T47D (cell line): ENCODE data around the gene AWAT2.
A peak's percentile ranks its signal among the peaks of the same experiment; 100 is the strongest.

Experiments
- DNase-seq, 2 experiments: peaks; one replicate each; pipeline versions ENCODE4 v3.0.0 to v3.0.0-alpha.2; 2011 to 2012; ENCODE audit warnings: low read depth in 1 of 2, low spot score in 1 of 2
- JUND ChIP-seq: IDR thresholded peaks from 2 replicates; pipeline ENCODE4 v1.6.1; 2012; ENCODE audit warnings: low read depth
- in situ Hi-C: cut with HindIII; loops from 2 replicates; pipeline ENCODE4 v1.10.0; 2016; ENCODE audit warnings: low sequenced_read_pairs, low pct_unique_long_range_greater_than_20kb

The AWAT2 gene, protein sequence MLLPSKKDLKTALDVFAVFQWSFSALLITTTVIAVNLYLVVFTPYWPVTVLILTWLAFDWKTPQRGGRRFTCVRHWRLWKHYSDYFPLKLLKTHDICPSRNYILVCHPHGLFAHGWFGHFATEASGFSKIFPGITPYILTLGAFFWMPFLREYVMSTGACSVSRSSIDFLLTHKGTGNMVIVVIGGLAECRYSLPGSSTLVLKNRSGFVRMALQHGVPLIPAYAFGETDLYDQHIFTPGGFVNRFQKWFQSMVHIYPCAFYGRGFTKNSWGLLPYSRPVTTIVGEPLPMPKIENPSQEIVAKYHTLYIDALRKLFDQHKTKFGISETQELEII

DNA sequence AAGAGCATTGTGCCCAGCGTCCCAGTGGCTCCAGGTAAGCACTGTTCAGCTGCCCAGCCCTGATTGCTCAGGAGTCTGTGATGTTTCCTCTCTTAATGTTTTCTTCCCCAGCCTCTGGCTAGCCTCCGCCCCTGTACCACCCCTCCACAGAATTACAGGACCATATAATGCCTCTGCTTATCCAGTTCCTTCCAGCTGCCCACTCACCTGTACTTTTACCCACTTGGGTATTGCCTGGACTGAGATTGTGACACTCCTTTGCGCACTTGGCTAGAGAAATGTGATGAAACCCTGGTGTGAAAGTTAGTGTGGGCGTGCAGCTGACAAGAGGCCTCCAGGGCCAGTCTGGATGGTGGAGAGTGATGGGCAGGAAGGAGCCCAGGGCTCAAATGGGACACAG is at the start of gene AWAT2:
TSS of gene AWAT2 (minus strand) at position 14 of the 400 bp plus-strand sequence. CDS start at position 8, 6 bp downstream.
- TF ChIP-seq JUND: no peak
- in situ Hi-C loops: no loop called here
- DNase-seq: no peak

GRCh38 chrX:70096052-70096451 is 46.3 kb upstream of the AWAT2 start:
- DNase-seq: peak in 1 of 2 experiments; percentile 26
- in situ Hi-C loops: no loop called here
- no peak for TF ChIP-seq JUND

- in situ Hi-C loops: no loop called here
- no peak for TF ChIP-seq JUND
- DNase-seq: no peak
These were observed 42.5 kb upstream of the AWAT2 start for GRCh38 chrX:70092247-70092646.

DNA sequence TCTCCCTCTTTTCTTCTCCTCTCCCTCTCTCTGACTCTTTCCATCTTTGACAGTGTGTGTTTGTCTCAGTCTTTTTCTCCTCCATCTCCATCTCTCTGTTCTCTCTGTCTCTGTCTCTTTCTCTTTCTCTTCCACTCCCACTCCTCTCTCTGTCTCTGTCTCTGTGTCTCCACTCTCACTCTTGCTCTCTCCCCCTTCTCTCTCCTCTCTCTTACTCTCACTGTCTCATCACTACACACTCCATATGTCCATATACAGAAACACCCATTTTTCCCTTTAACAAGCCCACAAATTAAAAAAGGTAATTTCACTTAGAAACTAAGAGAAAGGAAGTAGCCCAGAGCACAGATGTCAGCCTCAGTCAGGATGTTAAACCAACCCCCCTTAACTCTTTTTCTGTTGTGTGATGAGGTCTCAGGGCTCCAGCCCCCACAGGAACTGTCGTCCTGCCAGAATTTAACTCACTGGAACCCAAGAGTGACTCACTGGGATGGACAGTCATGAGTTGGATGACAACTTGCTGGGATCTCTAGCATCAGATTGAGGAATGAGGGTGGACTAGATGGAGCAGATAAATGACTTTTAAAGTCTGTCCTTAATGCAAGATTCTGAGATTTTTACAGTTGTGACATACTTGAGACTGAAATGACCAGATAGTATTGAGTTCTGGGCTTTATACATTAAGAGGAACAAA is 40.0 kb upstream of the AWAT2 start:
- in situ Hi-C loops: no loop called here
- no peak for TF ChIP-seq JUND
- no peak for DNase-seq

- TF ChIP-seq JUND: no peak
- peak in 1 of 2 experiments; percentile 36 for DNase-seq
- in situ Hi-C loops: no loop called here
These were observed 39.0 kb upstream of the AWAT2 start for GRCh38 chrX:70088751-70089150.

DNA sequence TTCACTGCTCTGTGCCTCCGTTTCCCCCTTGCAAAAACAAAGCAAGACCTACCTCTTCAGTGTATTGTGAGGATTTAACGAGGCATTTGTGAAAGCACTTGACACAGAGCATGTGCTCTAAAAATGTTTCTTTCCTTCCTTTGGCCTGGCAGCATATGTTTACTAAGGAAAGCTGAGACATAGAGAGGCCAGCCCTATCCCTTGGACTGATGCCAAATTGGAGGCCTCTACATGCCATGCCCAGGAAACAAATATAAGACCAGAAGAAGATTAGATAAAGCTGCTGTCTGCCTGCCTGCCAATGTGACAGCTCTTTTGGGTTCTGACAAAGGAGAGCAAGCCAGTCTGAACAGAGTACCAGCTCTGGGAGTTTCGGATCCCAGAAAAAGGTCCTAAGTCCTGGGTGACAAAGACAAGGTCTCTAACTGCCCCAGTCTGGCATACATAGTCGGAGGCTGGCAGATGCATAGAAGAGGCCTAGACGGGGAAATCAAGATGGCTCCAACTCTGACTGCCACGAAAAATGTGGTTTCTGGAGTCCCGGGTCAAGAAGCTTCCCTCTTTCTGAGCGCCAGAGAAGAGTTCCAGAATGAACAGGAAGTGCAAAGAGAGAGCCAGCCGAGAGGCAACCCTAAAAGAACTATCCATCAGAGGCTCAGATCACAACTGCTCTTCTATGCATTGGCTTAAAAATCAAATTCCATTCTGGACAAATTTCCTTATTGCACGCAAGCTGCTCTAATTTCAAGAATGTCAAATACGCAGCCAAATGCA is 38.3 kb upstream of the AWAT2 start:
- no peak for TF ChIP-seq JUND
- in situ Hi-C loops: no loop called here
- DNase-seq: peak in 1 of 2 experiments; percentile 30

- in situ Hi-C loops: no loop called here
- TF ChIP-seq JUND: no peak
- no peak for DNase-seq
These were observed 35.0 kb upstream of the AWAT2 start for GRCh38 chrX:70084592-70085240.

- TF ChIP-seq JUND: no peak
- in situ Hi-C loops: no loop called here
- DNase-seq: no peak
These were observed 33.0 kb upstream of the AWAT2 start for GRCh38 chrX:70082723-70083122.

- in situ Hi-C loops: no loop called here
- TF ChIP-seq JUND: no peak
- no peak for DNase-seq
These were observed 30.1 kb upstream of the AWAT2 start for GRCh38 chrX:70079870-70080269.

GRCh38 chrX:70079297-70079696 is 29.6 kb upstream of the AWAT2 start:
- no peak for DNase-seq
- TF ChIP-seq JUND: no peak
- in situ Hi-C loops: no loop called here

DNA sequence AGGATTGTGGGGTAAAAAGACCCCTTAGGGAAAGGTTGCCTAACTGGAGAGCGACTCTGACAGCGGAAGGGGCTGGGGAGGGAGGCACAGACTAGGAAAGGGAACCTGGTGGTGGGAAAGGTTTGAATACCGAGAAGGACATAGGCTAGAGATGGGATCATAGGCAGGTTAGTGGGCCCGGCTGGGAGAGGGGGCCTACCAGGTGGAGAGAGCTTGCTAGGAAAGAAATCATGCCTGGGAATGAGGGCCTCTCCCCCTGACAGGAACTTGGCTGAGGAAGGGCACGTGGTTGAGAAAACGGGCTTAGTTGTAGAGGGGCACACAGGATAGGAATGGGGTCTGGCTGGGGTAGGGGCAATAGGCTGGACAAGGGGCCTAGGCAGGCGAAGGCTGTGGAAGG is 16.9 kb upstream of the AWAT2 start:
- in situ Hi-C loops: no loop called here
- DNase-seq: no peak
- TF ChIP-seq JUND: no peak

DNA sequence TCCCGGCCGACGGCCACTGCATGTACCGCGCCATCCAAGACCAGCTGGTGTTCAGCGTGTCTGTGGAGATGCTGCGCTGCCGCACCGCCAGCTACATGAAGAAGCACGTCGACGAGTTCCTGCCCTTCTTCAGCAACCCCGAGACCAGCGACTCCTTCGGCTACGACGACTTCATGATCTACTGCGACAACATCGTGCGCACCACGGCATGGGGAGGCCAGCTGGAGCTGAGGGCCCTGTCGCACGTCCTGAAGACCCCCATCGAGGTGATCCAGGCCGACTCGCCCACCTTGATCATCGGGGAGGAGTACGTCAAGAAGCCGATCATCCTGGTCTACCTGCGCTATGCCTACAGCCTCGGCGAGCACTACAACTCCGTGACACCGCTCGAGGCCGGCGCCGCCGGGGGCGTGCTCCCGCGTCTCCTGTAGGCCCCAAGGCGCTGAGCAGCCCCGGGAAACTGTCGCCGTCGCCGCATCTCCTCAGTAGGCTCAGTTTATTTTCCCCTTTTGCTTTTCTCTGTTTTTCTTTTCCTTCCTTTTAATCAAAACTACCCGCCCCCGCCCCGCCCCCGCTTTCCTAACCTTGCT is 13.3 kb upstream of the AWAT2 start:
- no peak for DNase-seq
- TF ChIP-seq JUND: no peak
- in situ Hi-C loops: no loop called here
